Measurements from ENCODE around the gene SVIL. TPM values are rescaled to one million over a fixed set of nuclear protein-coding genes. Genes with fewer than 3 reads are reported as not detected.

Gene SVIL
- polyA plus RNA-seq, 1 donor from 2014 or later: 7.3 TPM

DNA sequence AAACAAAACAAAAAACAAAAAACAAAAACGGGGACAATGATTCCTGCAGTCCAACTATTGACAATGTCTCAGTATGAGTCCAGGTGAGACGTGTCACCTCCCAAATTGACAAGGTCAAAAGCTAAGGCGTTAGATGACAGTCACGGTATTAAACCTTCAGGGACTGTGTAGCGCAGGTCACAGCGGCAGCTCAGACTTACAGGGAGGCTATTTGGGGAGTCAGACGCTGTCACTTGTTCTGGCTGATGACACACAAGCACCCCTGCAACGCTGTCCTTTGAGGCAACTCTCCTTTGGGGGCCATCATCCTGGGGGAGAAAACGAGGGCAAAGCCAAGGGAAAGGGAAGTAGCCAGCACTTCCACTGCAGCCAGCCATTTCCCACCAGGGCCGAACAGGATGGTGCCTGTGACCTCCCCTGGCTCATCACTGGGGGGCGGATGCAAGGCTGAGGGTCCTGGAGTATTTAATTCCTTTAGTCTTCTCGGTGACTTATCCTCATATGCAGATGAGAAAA, 55.3 kb downstream of the SVIL start:
- Histone ChIP-seq H3K9ac (ENCODE audit: low read length) (no peak overlapping the region), H3F3A (ENCODE audit: insufficient read depth, low read length, poor library complexity, severe bottlenecking) (no peaks in the 10 kb centered on the region), H2AFZ (ENCODE audit: low read depth, low read length) (no peak overlapping the region), H3K79me2 (replicated peaks; ENCODE audit: insufficient read depth, low read length) (no peaks in the 10 kb centered on the region), H3K27me3 (ENCODE audit: insufficient read depth, low read depth, low read length) (no peaks in the 10 kb centered on the region), H3K27ac (ENCODE audit: low read length) (no peak overlapping the region), H3K9me2 (ENCODE audit: insufficient read depth, low read length) (no peaks in the 10 kb centered on the region), H3K4me2 (ENCODE audit: low read length) (no peak overlapping the region), H3K9me3 (ENCODE audit: low read length) (no peaks in the 10 kb centered on the region), H3K36me3 (ENCODE audit: insufficient read depth, low read length) (no peaks in the 10 kb centered on the region), H4K20me1 (ENCODE audit: insufficient read depth) (no peaks in the 10 kb centered on the region), H3K4me3 (ENCODE audit: low read length) (no peak overlapping the region)
- TF ChIP-seq SMC3 (conservative IDR thresholded peaks at IDR 0.05; ENCODE audit: poor library complexity): no peak
- TF ChIP-seq, protein P1, sequence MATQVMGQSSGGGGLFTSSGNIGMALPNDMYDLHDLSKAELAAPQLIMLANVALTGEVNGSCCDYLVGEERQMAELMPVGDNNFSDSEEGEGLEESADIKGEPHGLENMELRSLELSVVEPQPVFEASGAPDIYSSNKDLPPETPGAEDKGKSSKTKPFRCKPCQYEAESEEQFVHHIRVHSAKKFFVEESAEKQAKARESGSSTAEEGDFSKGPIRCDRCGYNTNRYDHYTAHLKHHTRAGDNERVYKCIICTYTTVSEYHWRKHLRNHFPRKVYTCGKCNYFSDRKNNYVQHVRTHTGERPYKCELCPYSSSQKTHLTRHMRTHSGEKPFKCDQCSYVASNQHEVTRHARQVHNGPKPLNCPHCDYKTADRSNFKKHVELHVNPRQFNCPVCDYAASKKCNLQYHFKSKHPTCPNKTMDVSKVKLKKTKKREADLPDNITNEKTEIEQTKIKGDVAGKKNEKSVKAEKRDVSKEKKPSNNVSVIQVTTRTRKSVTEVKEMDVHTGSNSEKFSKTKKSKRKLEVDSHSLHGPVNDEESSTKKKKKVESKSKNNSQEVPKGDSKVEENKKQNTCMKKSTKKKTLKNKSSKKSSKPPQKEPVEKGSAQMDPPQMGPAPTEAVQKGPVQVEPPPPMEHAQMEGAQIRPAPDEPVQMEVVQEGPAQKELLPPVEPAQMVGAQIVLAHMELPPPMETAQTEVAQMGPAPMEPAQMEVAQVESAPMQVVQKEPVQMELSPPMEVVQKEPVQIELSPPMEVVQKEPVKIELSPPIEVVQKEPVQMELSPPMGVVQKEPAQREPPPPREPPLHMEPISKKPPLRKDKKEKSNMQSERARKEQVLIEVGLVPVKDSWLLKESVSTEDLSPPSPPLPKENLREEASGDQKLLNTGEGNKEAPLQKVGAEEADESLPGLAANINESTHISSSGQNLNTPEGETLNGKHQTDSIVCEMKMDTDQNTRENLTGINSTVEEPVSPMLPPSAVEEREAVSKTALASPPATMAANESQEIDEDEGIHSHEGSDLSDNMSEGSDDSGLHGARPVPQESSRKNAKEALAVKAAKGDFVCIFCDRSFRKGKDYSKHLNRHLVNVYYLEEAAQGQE (IDR thresholded peaks at IDR 0.05; ENCODE audit: borderline replicate concordance): no peak
- TF ChIP-seq EP300 (conservative IDR thresholded peaks at IDR 0.05; ENCODE audit: poor library complexity, severe bottlenecking): no peak
- no peak for TF ChIP-seq EZH2 (IDR thresholded peaks at IDR 0.05; ENCODE audit: borderline replicate concordance, insufficient read depth, low read length, poor library complexity, severe bottlenecking)
- no peak for TF ChIP-seq MXI1 (conservative IDR thresholded peaks at IDR 0.05; ENCODE audit: poor library complexity, severe bottlenecking)
- no peak for TF ChIP-seq RAD21 (conservative IDR thresholded peaks at IDR 0.05)
- no peak for TF ChIP-seq POLR2AphosphoS5 (IDR thresholded peaks at IDR 0.05)
- no peak for TF ChIP-seq CTCF (IDR thresholded peaks at IDR 0.05; ENCODE audit: poor library complexity, severe bottlenecking)
- TF ChIP-seq TAF1 (IDR thresholded peaks at IDR 0.05; ENCODE audit: low read depth): no peak

GRCh38 chr10:29578457-29578856, 56.3 kb downstream of the SVIL start:
- no peaks in the 10 kb centered on the region for H3K27me3 ChIP-seq (ENCODE audit: insufficient read depth, low read depth, low read length)
- no peak overlapping the region for H3K4me2 ChIP-seq (ENCODE audit: low read length)
- no peak overlapping the region for H3K9ac ChIP-seq (ENCODE audit: low read length)
- H3K27ac ChIP-seq (ENCODE audit: low read length): no peak overlapping the region
- no peaks in the 10 kb centered on the region for H3F3A ChIP-seq (ENCODE audit: insufficient read depth, low read length, poor library complexity, severe bottlenecking)
- no peaks in the 10 kb centered on the region for H3K9me2 ChIP-seq (ENCODE audit: insufficient read depth, low read length)
- H3K36me3 ChIP-seq (ENCODE audit: insufficient read depth, low read length): no peaks in the 10 kb centered on the region
- no peaks in the 10 kb centered on the region for H3K79me2 ChIP-seq (replicated peaks; ENCODE audit: insufficient read depth, low read length)
- H3K9me3 ChIP-seq (ENCODE audit: low read length): no peaks in the 10 kb centered on the region
- no peaks in the 10 kb centered on the region for H4K20me1 ChIP-seq (ENCODE audit: insufficient read depth)
- TF ChIP-seq SMC3 (conservative IDR thresholded peaks at IDR 0.05; ENCODE audit: poor library complexity) (no peak), CTCF (IDR thresholded peaks at IDR 0.05; ENCODE audit: poor library complexity, severe bottlenecking) (no peak)
- H3K4me3 ChIP-seq (ENCODE audit: low read length): no peak overlapping the region
- H2AFZ ChIP-seq (ENCODE audit: low read depth, low read length): no peak overlapping the region
